NCI-H510A treated with DMSO at 0.1 percent for 48 hours (cell line): ENCODE measurements around the gene RGS8.

ENCODE experiments used
- DNase-seq: peaks from one replicate; lab custom pipeline; 2025; lab: John Stamatoyannopoulos, UW

Gene RGS8

GRCh38 chr1:182637769-182638168, 46.6 kb downstream of the RGS8 start:
- no peak for DNase-seq

DNA sequence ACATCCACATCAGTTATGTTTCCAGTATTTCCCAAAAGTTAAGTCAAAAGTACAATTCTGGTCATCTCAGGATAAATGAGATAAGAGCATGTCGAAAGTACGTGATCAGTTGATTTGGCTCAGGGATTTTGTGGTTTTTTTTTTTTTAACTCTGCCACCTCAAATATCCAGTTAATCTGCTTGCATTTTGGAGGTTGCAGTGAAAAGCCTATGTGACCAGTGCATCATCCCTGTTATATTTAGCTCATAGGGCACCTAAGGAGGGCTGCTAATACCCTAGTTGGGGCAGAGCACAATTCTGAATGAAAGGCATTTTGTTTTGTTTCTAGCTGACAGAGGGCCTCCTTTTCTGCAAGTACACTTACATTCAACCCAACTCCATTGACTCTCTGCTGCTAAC, 48.5 kb downstream of the RGS8 start:
- no peak for DNase-seq
